Measurements from ENCODE around the gene CLDND1.

DNA sequence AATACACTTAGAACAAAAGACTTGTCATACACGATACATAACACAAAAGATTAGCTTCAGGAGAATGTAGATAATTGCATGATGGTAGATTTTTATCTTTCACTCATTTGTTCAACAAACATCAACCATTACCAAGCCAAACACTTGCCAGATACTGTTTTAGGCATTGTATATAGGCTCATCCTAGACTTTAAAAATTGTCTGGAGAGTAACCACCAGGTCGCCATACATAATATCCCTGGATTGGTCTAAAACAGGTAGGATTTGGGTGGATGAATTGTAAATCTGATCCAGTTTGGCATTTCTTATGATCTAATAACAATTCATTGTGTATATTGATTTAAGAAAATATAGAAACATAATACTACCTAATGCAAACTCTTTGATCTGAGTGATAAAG, 31.9 kb upstream of the CLDND1 start:
- TF ChIP-seq, protein P1, sequence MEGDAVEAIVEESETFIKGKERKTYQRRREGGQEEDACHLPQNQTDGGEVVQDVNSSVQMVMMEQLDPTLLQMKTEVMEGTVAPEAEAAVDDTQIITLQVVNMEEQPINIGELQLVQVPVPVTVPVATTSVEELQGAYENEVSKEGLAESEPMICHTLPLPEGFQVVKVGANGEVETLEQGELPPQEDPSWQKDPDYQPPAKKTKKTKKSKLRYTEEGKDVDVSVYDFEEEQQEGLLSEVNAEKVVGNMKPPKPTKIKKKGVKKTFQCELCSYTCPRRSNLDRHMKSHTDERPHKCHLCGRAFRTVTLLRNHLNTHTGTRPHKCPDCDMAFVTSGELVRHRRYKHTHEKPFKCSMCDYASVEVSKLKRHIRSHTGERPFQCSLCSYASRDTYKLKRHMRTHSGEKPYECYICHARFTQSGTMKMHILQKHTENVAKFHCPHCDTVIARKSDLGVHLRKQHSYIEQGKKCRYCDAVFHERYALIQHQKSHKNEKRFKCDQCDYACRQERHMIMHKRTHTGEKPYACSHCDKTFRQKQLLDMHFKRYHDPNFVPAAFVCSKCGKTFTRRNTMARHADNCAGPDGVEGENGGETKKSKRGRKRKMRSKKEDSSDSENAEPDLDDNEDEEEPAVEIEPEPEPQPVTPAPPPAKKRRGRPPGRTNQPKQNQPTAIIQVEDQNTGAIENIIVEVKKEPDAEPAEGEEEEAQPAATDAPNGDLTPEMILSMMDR (IDR thresholded peaks at IDR 0.05): no peak
- TF ChIP-seq POLR2A (IDR thresholded peaks at IDR 0.05; ENCODE audit: low read depth) (no peak), POLR2AphosphoS5 (IDR thresholded peaks at IDR 0.05) (no peak)
